HG03108 (cell line): ENCODE results near the gene TMEM117.

Experiments used
- ATAC-seq: cut with Tn5 transposase; IDR thresholded peaks from one replicate; pipeline ENCODE4 v1.9.1; 2021; ENCODE audit warnings: moderate library complexity; ENCODE audit not compliant: unreplicated experiment

TMEM117 gene

DNA sequence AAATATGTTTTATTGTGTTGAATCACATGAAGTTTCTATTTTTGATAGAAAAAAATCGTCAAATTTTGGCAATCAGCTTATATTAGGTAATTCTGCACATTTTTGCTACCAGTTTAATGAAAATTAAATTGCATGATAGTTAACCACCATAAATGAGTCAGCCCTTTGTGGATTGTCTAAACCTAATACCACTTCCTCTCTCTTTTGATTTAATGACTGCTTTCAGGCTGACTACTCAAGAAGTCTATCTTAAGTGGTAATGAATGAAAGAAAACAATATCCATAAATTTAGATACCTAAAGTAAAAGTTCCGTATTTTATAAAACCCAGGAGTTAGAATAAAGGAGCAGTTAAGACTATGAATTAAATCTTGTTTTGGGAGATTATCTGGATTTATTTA lies 450.5 kb downstream of the TMEM117 start:
- ATAC-seq: no peak

DNA sequence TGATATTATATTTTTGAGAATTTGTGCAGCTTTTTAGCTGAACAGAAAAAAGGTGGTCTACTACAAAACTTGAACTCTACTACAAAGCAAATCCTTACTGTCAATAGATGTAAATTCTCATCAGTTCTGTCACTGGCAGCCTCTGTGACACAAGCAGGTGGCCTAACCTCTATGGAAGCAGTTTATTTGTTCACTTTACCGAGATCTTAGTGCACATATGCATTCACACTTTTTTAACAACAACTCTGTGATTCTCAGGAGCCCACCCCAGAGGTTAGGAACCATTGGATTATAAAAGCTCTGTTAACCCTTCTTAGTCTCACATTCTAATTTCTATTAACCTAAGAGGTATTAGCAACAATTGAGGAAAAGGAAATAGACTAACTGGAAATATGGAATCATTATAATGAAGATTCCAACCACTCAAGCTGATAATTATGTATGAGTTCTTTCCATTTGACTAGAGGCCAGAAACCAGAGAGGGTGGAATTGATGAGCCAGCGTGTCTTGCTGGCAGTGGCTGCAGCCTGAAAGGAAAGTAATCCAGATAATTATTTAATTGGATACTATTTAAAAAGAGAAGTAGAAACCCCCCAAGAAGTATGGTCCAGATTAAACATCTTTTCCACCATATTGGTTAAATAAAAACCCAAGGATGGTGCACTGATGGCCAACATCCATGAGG lies 451.1 kb downstream of the TMEM117 start:
- ATAC-seq: no peak

DNA sequence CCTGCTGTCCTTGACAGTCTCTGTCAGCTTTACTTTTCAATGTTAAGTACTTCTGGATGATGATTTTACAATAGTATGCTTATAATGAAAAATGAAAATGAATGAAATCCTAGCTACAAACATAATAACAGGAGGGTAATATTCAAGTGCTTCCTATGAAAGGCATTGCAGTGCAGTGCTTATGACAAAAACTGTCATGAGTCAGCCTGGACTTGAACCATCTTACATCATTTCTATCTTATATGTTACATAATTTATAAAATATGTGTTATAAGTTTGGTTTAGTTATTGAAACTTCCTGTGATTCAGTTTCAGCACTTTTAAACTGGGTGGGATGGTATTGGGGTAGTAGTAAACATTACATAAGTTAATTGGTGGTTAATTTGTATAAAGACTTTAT lies 451.7 kb downstream of the TMEM117 start:
- no peak for ATAC-seq

DNA sequence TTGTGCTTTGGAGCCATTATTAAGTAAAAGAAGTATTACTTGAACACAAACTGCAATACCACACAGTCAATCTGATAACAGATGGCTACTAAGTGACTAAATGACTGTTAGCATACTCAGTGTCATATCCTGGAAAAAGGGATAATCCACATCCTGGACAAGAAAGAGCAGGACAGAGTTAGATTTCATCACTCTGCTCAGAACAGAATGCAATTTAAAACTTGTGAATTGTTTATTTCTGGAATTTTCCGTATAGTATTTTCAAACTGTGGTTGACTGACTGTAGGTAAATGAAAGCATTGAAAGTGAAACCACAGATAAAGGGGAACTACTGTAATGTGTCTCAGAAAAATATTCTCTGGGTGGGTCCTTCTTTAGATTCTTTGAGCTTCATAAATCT lies 458.8 kb downstream of the TMEM117 start:
- peak; percentile 70 for ATAC-seq

DNA sequence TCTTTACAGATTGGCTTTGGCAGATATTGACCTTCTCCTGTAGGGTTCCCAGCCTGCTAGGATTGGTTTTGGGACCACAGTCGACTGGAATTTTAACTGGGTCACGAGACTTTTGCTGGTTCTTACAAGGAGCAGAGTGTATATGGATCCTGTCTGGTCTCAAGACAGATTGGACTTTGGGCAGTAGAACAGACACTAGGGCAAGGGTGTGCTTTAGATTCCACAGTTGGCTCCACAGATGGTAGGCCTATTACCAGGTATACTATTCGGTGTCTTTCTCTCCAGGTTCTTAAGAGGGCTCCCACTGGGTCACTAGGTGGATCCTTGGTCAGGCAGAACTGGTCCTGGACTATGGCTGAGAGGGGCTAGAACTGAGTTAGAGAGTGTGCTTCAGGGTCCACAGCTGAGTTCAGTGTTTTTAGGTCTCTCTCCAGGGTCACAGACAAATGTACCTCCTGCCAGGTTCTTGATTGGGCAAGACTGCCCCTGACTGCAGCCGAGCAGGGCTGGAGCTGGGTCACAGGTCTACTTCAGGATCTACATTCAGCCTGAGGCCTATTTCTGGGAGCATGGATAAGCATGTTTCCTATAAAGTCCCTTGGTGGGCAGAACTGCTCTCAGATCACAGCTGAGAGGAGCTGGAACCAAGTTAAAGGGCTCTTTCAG lies 460.2 kb downstream of the TMEM117 start:
- no peak for ATAC-seq

DNA sequence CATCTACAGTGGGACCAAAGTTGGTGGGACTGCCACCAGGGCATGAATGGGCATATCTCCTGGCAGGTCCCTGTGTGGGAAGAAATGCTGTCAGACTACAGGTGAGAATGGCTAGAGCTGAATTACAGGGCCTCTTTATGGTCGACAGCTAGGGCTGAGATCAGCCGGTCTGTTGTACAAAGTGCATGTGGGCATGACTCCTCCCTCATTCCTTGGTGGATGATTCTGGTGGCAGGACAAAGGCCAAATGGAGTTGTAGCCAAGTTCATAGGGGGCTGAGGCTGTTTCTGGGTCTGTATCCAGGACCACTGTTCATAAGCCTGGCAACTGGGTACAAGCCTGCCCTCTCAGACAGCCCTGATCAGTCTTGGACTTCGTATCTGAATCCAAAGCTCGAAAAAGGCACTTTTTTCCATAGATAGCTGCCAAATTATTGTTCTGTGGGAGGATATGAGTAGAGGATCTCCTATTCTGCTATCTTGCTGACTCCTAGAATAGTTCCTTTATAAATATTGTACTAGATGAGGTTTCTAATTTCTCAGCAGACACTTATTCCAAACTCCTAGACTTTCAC lies 460.8 kb downstream of the TMEM117 start:
- no peak for ATAC-seq

DNA sequence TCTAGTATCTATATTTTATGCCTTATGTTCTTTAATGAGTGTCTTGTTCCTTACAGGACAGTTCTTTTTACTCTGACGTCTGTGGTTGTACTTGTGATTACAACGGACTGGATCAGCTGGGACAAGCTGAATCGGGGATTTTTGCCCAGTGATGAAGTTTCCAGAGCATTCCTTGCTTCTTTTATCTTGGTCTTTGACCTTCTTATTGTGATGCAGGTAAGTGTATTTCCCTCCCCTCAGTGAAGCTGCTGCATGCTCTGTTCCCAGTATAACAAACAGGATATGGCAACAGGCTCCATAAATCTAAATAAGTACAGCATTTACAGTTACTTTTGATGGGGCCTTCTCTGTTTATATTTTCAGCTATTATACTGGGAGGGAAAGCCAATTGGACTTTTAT lies 463.6 kb downstream of the TMEM117 start:
- no peak for ATAC-seq

DNA sequence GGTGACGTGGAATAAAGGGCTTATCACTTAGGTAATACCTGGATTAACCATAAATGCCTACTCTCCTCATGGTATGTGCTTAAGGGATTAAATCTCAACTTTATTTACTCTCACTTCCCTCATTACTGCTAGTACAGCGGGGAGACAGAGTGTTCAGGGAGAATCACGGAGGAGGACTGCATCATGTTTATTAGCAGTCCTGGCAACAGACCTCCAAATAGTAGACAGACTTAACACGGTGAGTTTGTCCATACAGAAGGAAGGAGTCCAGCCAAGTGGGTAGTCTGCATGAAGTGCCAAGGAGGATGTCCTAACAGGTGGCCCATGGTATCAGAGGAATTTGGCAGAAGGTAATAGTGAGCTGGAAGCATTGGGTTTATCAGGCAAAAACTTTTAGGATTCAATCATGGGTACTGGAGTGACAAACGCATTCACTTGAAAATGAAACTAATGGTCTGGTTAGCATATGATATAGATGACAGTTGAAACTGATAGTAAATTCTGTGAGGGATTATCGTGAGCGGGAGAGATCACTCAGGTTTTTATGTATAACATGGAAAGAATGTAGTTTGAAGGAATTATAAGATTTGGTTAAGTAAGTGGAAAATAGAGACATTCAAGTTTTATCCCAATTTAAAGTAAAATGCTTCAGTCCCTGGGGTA lies 471.8 kb downstream of the TMEM117 start:
- ATAC-seq: no peak

DNA sequence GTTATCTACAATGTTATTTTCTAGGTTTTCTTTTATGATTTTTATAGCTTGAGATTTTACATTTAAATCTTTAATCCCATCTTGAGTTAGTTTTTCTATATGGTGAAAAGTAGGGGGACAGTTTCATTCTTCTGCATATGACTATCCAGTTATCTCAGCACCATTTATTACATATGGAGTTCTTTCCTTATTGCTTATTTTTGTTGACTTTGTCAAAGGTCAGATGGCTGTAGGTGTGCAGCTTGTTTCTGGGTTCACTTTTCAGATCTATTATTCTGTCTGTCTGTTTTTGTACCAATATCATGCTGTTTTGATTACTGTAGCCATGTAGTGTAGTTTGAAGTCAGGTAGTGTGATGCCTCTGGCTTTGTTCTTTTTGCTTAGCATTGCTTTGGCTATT lies 477.3 kb downstream of the TMEM117 start:
- no peak for ATAC-seq

DNA sequence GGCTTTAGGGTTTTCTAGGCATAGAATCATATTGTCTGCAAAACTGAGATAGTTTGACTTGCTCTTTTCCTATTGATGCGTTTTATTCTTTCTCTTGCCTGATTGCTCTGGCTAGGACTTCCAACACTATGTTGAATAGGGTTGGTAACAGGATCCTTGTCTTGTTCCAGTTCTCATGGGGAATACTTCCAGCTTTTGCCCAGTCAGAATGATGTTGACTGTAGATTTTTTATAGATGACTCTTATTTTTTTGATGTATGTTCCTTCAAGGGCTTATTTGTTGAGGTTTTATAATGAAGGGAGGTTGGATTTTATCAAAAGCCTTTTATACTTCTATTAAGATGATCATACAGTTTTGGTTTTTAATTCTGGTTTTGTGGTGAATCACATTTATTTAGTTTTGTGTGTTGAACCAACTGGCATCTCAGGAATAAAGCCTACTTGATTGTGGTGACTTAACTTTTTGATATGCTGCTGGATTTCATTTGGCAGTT lies 478.2 kb downstream of the TMEM117 start:
- no peak for ATAC-seq

DNA sequence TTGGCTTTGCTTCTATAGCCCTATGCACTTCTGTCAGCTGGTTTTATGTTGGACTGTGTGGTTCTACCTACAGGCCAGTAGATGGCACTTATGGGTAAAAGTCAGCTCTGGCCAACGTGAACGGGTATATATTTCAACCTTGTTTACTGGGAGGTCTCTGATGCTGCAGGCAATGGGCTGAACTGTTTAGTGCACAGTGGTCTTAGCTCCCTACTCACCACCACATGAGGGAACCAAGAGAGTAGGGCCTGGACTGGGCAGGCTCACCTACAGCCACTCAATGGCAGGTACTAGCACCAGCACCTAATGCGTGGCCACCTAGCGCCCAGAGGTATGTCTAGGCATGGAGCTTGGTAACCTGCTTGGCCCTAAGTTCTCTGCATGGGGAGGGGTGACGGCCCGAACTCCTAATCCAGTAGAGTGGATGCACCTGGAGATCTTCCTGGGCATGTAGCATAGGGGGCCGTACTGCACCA lies 481.8 kb downstream of the TMEM117 start:
- ATAC-seq: peak; percentile 50

DNA sequence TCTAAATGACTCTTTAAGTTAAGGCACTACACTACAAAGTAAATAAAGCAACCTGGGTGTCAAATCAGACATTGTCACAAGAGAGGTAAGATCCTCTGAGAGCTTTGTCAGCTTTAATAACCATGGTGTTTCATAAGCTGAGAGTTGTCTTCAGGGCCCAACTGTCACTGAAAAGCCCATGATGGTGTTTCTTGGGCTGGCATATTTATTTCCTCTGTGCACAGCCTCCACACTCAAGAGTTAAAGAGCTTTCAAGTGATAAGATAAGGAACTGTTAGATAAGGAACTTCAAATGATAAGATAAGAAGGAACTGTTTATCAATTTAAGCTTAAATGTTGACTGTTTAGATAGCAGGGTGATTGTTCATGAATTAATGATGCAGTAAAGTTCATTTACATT lies 495.4 kb downstream of the TMEM117 start:
- no peak for ATAC-seq

DNA sequence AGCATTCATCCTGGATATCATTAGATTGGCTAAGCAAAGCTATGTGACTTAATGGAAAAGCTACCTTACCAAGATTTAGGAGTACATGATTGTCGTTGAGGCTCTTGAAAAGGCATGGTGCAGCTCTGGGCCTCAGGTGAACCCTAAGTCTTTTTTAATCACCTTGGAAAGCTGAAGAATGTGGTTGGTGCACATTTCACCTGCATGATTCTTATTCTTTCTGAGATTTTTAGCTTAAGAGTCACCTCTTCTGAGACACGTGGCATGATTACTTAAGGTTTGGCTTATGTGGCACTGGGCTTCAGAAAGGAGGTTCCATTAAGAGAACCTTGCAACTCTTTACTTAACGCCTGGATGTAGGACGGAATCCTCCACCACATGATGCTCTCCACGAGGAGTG lies 498.5 kb downstream of the TMEM117 start:
- ATAC-seq: no peak

DNA sequence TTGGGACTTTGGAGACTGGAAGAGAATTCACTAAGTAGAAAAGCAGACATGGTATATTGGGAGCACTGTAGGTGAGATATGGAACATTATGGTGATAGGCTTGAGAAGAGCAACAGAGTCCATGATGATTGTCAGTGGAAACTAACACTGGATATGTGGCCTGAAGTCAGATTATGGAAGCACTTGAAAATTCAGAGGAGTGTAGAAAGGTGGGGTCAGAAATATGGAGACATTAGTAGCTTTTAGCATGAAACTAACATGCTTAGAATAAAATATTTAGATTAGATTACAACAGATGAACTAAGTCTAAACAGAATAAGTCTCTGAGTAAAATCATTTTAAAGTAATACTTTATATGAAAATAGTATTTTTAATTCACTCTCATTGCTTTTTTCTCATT lies 499.1 kb downstream of the TMEM117 start:
- ATAC-seq: no peak

DNA sequence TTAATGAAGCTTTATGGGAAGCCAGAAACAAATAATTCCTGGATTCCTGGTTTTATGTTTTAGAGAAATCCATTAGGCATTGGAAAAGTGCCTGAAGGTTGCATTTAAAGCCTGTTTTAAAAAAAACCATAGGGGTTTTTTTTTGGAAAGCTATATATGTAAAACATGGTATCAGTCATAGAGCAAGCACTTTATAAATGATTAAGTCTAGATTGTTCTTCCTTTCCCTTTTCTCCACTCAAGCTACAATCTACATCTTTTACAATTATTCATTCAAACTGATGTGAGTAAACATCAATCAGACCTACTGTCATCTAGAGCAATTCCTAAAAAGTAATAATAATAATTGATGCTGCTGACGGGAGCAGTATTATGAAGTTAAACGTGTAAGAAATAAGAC lies 500.7 kb downstream of the TMEM117 start:
- ATAC-seq: no peak

DNA sequence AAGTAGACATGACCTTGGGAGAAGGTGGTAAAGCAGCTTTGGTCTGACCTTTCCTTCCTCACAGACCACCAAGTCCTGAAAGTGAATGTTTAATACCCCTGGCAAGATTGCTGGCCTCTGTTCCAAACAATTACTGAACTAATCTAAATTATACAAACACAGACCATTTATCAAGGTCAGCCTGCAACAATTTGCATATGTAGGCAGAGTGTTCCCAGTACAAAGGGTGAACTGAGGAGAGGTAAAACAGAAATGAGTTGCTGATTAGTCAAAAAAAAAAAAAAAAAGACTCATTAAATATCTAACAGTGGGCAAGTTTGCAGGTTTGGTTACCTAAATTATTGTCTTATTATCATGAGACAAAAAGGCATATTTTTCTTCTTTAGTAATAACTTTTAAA lies 506.5 kb downstream of the TMEM117 start:
- no peak for ATAC-seq

DNA sequence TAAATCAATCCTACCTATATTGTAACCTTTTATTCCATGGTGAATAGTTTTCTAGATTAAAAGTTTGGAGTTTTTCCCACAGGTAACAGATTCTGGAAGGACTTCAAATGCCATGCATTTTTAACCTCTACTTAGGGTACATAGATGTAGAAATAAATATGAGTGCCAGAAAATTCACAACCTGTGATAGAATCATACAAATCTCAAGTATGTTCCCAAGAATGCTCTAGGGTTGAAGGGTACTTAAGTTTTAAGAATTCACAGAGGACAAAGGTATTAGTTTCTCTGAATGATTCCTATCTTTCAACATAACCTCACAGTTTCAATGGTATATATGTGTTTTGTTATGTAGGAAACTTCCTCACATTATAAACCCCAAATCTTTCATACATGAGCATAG lies 511.3 kb downstream of the TMEM117 start:
- ATAC-seq: no peak

DNA sequence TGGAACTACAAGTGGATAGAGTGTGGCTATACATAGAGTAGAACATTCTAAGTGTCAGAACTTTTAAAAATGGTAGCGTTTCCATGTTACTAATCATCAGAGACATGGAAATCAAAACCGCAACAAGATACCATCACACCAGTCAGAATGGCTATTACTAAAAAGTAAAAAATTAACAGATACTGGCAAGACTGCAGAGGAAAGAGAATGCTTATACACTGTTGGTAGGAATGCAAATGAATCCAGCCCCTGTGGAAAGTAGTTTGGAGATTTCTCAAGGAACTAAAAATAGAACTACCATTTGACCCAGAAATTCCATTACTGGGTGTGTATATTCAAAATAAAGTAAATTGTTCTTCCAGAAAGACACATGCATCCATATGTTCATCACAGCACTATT lies 521.6 kb downstream of the TMEM117 start:
- no peak for ATAC-seq

DNA sequence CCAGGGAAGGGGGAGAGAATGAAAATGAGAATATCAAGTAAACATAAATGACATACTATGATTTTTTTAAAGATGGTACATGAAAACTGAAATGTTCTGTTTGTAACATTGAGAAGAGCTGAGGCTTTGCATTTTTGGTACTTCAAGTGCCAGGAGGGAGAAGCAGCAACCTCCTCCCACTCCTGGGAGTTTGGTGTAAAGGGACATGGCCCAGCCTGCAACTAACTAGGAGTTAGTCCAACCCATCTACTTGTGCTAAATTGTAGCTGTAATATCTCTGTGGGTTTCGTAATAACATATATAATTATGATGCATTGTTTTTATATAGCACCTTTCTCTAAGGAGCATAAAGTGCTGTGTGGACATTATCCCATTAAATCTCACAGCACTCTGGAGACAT lies 522.8 kb downstream of the TMEM117 start:
- no peak for ATAC-seq

DNA sequence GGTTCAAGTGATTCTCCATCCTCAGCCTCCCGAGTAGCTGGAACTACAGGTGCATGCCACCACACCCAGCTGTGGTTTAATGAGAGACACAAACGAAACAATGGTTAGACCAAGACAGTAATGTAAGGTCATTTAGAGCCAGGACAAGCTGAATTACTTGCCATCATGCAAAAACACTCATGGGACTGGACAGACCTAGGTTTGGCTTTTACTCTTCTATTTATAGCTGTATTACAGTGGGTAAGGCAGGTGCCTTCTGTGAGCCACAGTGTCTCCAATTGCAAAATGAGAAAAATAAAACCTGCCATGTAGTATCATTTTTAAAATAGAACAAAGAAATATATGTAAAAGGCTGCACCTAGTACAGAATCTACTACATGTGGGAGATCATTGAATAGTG lies 527.1 kb downstream of the TMEM117 start:
- ATAC-seq: no peak

DNA sequence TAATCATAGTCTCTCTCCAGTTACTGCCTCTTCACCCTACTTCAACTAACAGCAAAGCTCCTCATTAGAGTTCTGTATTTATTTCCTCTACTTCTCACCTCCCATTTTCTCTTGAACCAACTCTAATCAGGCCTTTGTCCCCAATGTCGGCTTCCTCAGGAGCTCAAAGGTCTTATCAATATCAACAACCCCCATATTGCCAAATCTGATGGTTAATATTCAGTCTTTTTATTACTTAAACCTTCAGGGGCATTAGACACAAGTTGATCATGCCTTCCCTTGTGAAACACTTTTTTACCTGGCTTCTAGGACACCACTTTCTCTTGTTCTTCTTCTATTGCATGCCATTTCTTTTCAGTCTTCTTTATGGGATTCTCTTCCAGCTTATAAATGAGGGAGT lies 531.3 kb downstream of the TMEM117 start:
- ATAC-seq: no peak

DNA sequence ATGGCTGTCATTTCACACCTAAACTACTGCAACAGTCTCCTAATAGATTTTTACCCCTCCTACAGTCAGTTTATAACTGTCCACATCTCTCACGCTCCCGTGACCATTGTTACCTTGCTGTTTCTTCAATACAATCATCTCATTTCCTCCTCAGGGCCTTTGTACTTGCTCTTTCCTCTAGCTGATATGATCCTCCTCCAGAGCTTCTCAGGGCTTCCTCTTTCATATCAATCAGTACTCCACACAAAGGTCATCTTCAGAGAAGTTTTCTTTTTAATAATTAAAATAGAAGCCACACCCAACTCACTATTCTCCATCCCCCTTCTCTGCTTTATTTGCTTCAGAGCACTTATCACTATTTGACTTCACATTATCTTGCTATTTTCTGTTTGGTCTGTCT lies 532.0 kb downstream of the TMEM117 start:
- ATAC-seq: no peak
